ENCODE measurements around the gene RAPGEF5.

DNA sequence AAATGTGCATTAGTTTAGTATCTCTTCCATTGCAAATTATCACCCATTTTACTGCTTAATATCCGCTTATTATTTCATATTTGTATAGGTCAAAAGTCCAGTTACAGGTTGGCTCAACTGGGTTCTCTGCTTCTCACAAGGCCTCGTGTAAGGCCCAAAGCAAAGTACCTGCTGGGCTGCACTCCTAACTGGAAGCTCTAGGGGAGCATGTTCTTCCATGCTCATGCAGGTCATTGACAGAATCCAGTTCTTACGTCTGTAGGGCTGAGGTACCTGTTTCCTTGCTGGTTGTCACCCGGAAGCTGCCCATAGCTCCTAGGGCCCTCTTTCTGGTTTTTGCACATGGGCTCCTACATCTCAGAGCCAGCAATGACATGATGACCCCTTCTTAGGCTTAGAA, 79.6 kb downstream of the RAPGEF5 start:
- TF ChIP-seq TAF1 (IDR thresholded peaks at IDR 0.05; ENCODE audit: borderline replicate concordance, low read depth, low read length) (no peak), FOXM1 (IDR thresholded peaks at IDR 0.05; ENCODE audit: low read depth) (no peak), EP300 (IDR thresholded peaks at IDR 0.05; ENCODE audit: borderline replicate concordance in 1 of 2, low read depth in 1 of 2, low read length in 1 of 2) (no peak), GATA2 (CRISPR knock-in tag; IDR thresholded peaks at IDR 0.05) (no peak), SMC3 (IDR thresholded peaks at IDR 0.05; ENCODE audit: low read depth, low read length) (no peak), RFX5 (IDR thresholded peaks at IDR 0.05; ENCODE audit: low read length) (no peak), MEF2A (IDR thresholded peaks at IDR 0.05; ENCODE audit: borderline replicate concordance, low read depth) (no peak), YY1 (IDR thresholded peaks at IDR 0.05; ENCODE audit: low read depth) (no peak), RAD21 (IDR thresholded peaks at IDR 0.05; ENCODE audit: low read length) (no peak)
- TF ChIP-seq, protein P1, sequence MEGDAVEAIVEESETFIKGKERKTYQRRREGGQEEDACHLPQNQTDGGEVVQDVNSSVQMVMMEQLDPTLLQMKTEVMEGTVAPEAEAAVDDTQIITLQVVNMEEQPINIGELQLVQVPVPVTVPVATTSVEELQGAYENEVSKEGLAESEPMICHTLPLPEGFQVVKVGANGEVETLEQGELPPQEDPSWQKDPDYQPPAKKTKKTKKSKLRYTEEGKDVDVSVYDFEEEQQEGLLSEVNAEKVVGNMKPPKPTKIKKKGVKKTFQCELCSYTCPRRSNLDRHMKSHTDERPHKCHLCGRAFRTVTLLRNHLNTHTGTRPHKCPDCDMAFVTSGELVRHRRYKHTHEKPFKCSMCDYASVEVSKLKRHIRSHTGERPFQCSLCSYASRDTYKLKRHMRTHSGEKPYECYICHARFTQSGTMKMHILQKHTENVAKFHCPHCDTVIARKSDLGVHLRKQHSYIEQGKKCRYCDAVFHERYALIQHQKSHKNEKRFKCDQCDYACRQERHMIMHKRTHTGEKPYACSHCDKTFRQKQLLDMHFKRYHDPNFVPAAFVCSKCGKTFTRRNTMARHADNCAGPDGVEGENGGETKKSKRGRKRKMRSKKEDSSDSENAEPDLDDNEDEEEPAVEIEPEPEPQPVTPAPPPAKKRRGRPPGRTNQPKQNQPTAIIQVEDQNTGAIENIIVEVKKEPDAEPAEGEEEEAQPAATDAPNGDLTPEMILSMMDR (IDR thresholded peaks at IDR 0.05) = no peak
- TF ChIP-seq, protein P2, sequence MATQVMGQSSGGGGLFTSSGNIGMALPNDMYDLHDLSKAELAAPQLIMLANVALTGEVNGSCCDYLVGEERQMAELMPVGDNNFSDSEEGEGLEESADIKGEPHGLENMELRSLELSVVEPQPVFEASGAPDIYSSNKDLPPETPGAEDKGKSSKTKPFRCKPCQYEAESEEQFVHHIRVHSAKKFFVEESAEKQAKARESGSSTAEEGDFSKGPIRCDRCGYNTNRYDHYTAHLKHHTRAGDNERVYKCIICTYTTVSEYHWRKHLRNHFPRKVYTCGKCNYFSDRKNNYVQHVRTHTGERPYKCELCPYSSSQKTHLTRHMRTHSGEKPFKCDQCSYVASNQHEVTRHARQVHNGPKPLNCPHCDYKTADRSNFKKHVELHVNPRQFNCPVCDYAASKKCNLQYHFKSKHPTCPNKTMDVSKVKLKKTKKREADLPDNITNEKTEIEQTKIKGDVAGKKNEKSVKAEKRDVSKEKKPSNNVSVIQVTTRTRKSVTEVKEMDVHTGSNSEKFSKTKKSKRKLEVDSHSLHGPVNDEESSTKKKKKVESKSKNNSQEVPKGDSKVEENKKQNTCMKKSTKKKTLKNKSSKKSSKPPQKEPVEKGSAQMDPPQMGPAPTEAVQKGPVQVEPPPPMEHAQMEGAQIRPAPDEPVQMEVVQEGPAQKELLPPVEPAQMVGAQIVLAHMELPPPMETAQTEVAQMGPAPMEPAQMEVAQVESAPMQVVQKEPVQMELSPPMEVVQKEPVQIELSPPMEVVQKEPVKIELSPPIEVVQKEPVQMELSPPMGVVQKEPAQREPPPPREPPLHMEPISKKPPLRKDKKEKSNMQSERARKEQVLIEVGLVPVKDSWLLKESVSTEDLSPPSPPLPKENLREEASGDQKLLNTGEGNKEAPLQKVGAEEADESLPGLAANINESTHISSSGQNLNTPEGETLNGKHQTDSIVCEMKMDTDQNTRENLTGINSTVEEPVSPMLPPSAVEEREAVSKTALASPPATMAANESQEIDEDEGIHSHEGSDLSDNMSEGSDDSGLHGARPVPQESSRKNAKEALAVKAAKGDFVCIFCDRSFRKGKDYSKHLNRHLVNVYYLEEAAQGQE (IDR thresholded peaks at IDR 0.05; ENCODE audit: low read depth, low read length) = no peak
- TF ChIP-seq, protein P3, sequence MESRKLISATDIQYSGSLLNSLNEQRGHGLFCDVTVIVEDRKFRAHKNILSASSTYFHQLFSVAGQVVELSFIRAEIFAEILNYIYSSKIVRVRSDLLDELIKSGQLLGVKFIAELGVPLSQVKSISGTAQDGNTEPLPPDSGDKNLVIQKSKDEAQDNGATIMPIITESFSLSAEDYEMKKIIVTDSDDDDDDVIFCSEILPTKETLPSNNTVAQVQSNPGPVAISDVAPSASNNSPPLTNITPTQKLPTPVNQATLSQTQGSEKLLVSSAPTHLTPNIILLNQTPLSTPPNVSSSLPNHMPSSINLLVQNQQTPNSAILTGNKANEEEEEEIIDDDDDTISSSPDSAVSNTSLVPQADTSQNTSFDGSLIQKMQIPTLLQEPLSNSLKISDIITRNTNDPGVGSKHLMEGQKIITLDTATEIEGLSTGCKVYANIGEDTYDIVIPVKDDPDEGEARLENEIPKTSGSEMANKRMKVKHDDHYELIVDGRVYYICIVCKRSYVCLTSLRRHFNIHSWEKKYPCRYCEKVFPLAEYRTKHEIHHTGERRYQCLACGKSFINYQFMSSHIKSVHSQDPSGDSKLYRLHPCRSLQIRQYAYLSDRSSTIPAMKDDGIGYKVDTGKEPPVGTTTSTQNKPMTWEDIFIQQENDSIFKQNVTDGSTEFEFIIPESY (IDR thresholded peaks at IDR 0.05; ENCODE audit: borderline replicate concordance, low read depth) = no peak
- TF ChIP-seq, protein P4, sequence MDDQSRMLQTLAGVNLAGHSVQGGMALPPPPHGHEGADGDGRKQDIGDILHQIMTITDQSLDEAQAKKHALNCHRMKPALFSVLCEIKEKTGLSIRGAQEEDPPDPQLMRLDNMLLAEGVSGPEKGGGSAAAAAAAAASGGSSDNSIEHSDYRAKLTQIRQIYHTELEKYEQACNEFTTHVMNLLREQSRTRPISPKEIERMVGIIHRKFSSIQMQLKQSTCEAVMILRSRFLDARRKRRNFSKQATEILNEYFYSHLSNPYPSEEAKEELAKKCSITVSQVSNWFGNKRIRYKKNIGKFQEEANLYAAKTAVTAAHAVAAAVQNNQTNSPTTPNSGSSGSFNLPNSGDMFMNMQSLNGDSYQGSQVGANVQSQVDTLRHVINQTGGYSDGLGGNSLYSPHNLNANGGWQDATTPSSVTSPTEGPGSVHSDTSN (IDR thresholded peaks at IDR 0.05) = no peak
- TF ChIP-seq, protein P5, sequence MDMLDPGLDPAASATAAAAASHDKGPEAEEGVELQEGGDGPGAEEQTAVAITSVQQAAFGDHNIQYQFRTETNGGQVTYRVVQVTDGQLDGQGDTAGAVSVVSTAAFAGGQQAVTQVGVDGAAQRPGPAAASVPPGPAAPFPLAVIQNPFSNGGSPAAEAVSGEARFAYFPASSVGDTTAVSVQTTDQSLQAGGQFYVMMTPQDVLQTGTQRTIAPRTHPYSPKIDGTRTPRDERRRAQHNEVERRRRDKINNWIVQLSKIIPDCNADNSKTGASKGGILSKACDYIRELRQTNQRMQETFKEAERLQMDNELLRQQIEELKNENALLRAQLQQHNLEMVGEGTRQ (IDR thresholded peaks at IDR 0.05; ENCODE audit: borderline replicate concordance, low read depth, low read length) = no peak
